ENCODE measurements around the gene ADAM23. TPM values are rescaled to one million over a fixed set of nuclear protein-coding genes. Genes with fewer than 3 reads are reported as not detected.

ADAM23 gene
- polyA plus RNA-seq, 1 donor (not counting 4 experiments of a cell fraction or from before 2014, with no cell fraction given) = 1.3 TPM

DNA sequence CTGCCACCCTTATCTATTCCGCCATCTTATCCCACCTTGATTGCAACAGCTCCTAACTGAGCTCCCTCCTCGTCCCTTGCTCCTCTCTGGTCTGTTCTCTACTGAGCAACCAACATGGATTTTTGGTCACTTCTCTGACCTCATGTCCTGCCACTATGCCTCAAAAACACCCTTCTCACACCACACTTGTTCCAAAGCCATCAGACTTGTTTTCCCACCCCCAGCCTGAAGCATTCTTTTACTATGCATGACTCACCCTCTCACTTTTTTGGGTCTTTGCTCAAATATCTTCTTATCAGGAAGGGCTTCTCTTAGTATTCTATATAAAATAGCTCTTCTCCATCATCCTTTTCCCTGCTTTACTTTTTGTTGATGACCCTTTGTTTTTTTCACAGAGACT is 196.3 kb downstream of the ADAM23 start:
- FAIRE-seq = no peak
- dilution Hi-C loops (cut with MboI; ENCODE audit: extremely low pct_ligation_motif_present, low sequenced_read_pairs) = no loop called here
- Histone ChIP-seq H3K9me3 (ENCODE audit: control insufficient read depth, low read depth, low read length) (no peaks in the 10 kb centered on the region), H3K27me3 (ENCODE audit: control insufficient read depth, extremely low read depth, insufficient read depth, low read length) (peaks cover 17% of the 10 kb centered on the region), H3K79me2 (ENCODE audit: control insufficient read depth, insufficient read depth, low read length) (no peaks in the 10 kb centered on the region), H3K27ac (ENCODE audit: control insufficient read depth, insufficient read depth, low read length) (no peak overlapping the region), H2AFZ (ENCODE audit: control insufficient read depth, low read length) (no peak overlapping the region), H3K4me2 (ENCODE audit: control insufficient read depth, extremely low read depth, insufficient read depth, low read depth, low read length) (no peak overlapping the region), H3K4me3 (ENCODE audit: control insufficient read depth in 2 of 3, extremely low read depth in 1 of 3, insufficient read depth in 2 of 3, low read depth in 1 of 3, low read length in 3 of 3) (no peak overlapping the region), H3K36me3 (ENCODE audit: control insufficient read depth in 2 of 2, extremely low read depth in 1 of 2, insufficient read depth in 2 of 2, low read length in 2 of 2) (no peaks in the 10 kb centered on the region), H3K9ac (ENCODE audit: control insufficient read depth, extremely low read depth, insufficient read depth, low read length) (no peak overlapping the region), H3K4me1 (ENCODE audit: control insufficient read depth, extremely low read depth, insufficient read depth, low read length) (no peaks in the 10 kb centered on the region), H3K9me1 (ENCODE audit: control insufficient read depth, extremely low read depth, insufficient read depth, low read length) (no peaks in the 10 kb centered on the region), H4K20me1 (ENCODE audit: control insufficient read depth, extremely low read depth, insufficient read depth, low read length) (no peaks in the 10 kb centered on the region)
- DNase-seq (ENCODE audit: low read depth, low spot score) = no peak
- TF ChIP-seq, protein P1, sequence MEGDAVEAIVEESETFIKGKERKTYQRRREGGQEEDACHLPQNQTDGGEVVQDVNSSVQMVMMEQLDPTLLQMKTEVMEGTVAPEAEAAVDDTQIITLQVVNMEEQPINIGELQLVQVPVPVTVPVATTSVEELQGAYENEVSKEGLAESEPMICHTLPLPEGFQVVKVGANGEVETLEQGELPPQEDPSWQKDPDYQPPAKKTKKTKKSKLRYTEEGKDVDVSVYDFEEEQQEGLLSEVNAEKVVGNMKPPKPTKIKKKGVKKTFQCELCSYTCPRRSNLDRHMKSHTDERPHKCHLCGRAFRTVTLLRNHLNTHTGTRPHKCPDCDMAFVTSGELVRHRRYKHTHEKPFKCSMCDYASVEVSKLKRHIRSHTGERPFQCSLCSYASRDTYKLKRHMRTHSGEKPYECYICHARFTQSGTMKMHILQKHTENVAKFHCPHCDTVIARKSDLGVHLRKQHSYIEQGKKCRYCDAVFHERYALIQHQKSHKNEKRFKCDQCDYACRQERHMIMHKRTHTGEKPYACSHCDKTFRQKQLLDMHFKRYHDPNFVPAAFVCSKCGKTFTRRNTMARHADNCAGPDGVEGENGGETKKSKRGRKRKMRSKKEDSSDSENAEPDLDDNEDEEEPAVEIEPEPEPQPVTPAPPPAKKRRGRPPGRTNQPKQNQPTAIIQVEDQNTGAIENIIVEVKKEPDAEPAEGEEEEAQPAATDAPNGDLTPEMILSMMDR (optimal IDR thresholded peaks at IDR 0.05 in 1 of 3, IDR thresholded peaks at IDR 0.05 in 1 of 3, conservative IDR thresholded peaks at IDR 0.05 in 1 of 3; ENCODE audit: extremely low read depth in 1 of 3, insufficient read depth in 2 of 3, low read length in 3 of 3) = no peak

DNA sequence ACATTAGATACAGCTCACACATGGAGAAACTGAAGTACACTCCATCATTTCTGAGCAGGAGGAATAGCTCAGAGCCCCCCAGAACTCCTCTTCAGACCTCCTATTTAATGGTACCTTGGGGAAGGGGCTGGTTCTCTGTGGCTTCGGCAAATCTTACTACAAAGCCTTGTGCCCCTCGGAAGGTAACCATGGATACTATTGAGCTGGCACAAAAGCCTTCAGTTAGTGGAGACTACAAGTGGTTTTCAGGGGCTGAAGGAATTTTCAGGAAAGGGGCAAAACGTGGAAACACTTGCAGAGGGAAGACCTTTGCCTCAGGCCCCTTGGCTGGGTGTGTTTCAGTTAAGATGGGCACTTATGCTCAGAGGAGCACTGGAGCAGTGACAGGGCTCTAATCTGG is 197.9 kb downstream of the ADAM23 start:
- H3K27me3 ChIP-seq (ENCODE audit: control insufficient read depth, extremely low read depth, insufficient read depth, low read length) = peaks cover 17% of the 10 kb centered on the region
- no peak overlapping the region for H3K27ac ChIP-seq (ENCODE audit: control insufficient read depth, insufficient read depth, low read length)
- no peak overlapping the region for H3K4me3 ChIP-seq (ENCODE audit: control insufficient read depth in 2 of 3, extremely low read depth in 1 of 3, insufficient read depth in 2 of 3, low read depth in 1 of 3, low read length in 3 of 3)
- no peaks in the 10 kb centered on the region for H3K9me3 ChIP-seq (ENCODE audit: control insufficient read depth, low read depth, low read length)
- H3K79me2 ChIP-seq (ENCODE audit: control insufficient read depth, insufficient read depth, low read length) = no peaks in the 10 kb centered on the region
- no peaks in the 10 kb centered on the region for H4K20me1 ChIP-seq (ENCODE audit: control insufficient read depth, extremely low read depth, insufficient read depth, low read length)
- FAIRE-seq = no peak
- H3K9me1 ChIP-seq (ENCODE audit: control insufficient read depth, extremely low read depth, insufficient read depth, low read length) = no peaks in the 10 kb centered on the region
- dilution Hi-C loops (cut with MboI; ENCODE audit: extremely low pct_ligation_motif_present, low sequenced_read_pairs) = no loop called here
- H3K4me1 ChIP-seq (ENCODE audit: control insufficient read depth, extremely low read depth, insufficient read depth, low read length) = no peaks in the 10 kb centered on the region
- H3K9ac ChIP-seq (ENCODE audit: control insufficient read depth, extremely low read depth, insufficient read depth, low read length) = no peak overlapping the region
- TF ChIP-seq, protein P1 (optimal IDR thresholded peaks at IDR 0.05 in 1 of 3, IDR thresholded peaks at IDR 0.05 in 1 of 3, conservative IDR thresholded peaks at IDR 0.05 in 1 of 3; ENCODE audit: extremely low read depth in 1 of 3, insufficient read depth in 2 of 3, low read length in 3 of 3) = no peak
- TF ChIP-seq EZH2 (IDR thresholded peaks at IDR 0.05; ENCODE audit: low read length) = no peak
- no peak overlapping the region for H2AFZ ChIP-seq (ENCODE audit: control insufficient read depth, low read length)
- H3K4me2 ChIP-seq (ENCODE audit: control insufficient read depth, extremely low read depth, insufficient read depth, low read depth, low read length) = no peak overlapping the region
- H3K36me3 ChIP-seq (ENCODE audit: control insufficient read depth in 2 of 2, extremely low read depth in 1 of 2, insufficient read depth in 2 of 2, low read length in 2 of 2) = no peaks in the 10 kb centered on the region
- no peak for DNase-seq (ENCODE audit: low read depth, low spot score)

Measured in keratinocyte (primary cell).